Hepatocyte (in vitro differentiated cells): Measurements from ENCODE around the gene C16orf87. TPM values are rescaled to one million over a fixed set of nuclear protein-coding genes. Genes with fewer than 3 reads are reported as not detected.

ENCODE experiments used
- DNase-seq: peaks from one replicate; pipeline ENCODE4 v3.0.0-alpha.2; 2016; ENCODE audit warnings: low spot score
- H2AFZ ChIP-seq: fragments of 200-600 bp; sonication (generic); 2 replicates; pipeline ENCODE4 v1.6.0; 2016; ENCODE audit warnings: antibody characterized with exemption, mild to moderate bottlenecking
- H3K27ac ChIP-seq: fragments of 200-600 bp; sonication (generic); 2 replicates; pipeline ENCODE4 v1.5.1; 2016; ENCODE audit warnings: mild to moderate bottlenecking
- H3K27me3 ChIP-seq: fragments of 200-600 bp; sonication (generic); 2 replicates; pipeline ENCODE4 v1.6.1; 2016
- H3K36me3 ChIP-seq: fragments of 200-600 bp; sonication (generic); replicated peaks from 2 replicates; pipeline ENCODE4 v1.5.1; 2016; ENCODE audit warnings: low read depth; ENCODE audit not compliant: insufficient read depth
- H3K4me1 ChIP-seq: fragments of 200-600 bp; sonication (generic); 2 replicates; pipeline ENCODE4 v1.5.1; 2016; ENCODE audit warnings: mild to moderate bottlenecking, moderate library complexity; ENCODE audit not compliant: insufficient read depth
- H3K4me2 ChIP-seq: fragments of 200-600 bp; sonication (generic); 2 replicates; pipeline ENCODE4 v1.6.0; 2016
- H3K4me3 ChIP-seq: fragments of 200-600 bp; sonication (generic); 2 replicates; pipeline ENCODE4 v1.5.1; 2016; ENCODE audit warnings: mild to moderate bottlenecking
- H3K79me2 ChIP-seq: fragments of 200-600 bp; sonication (generic); 2 replicates; pipeline ENCODE4 v1.6.0; 2017; ENCODE audit warnings: mild to moderate bottlenecking
- H3K9me2 ChIP-seq: fragments of 200-600 bp; sonication (generic); replicated peaks from 2 replicates; pipeline ENCODE4 v1.6.0; 2017; ENCODE audit warnings: mild to moderate bottlenecking; ENCODE audit not compliant: insufficient read depth
- H3K9me3 ChIP-seq: fragments of 200-600 bp; sonication (generic); 2 replicates; pipeline ENCODE4 v1.5.1; 2016; ENCODE audit warnings: low read depth, mild to moderate bottlenecking
- H4K20me1 ChIP-seq: fragments of 200-600 bp; sonication (generic); 2 replicates; pipeline ENCODE4 v1.6.0; 2016; ENCODE audit warnings: mild to moderate bottlenecking; ENCODE audit not compliant: insufficient read depth, poor library complexity, severe bottlenecking
- EZH2 ChIP-seq: fragments of 200-600 bp; sonication (generic); IDR thresholded peaks from 2 replicates; pipeline ENCODE4 v1.6.1; 2016; ENCODE audit warnings: antibody characterized with exemption, mild to moderate bottlenecking, borderline replicate concordance
- WGBS: methylation state at CpG from one replicate; pipeline ENCODE4 v1.1.6; 2016; ENCODE audit warnings: low lambda C conversion rate; ENCODE audit errors: missing lambda C conversion rate; 5-methylcytosine and 5-hydroxymethylcytosine counted together
- polyA plus RNA-seq: library from polyadenylated mRNA; unstranded; fragments of >200 nt; fragmentation: Nextera tagmentation; extraction: Ambion mirVana; gene quantifications from 2 replicates; pipeline ENCODE4 v1.2.1, GENCODE V29; 2016
- total RNA-seq: library from RNA; depleted of rRNA; stranded (reverse); fragments of >200 nt; gene quantifications from 2 replicates; pipeline ENCODE4 v1.2.3, GENCODE V29; 2014
- TF ChIP-seq, protein P1 (sequence below): fragments of 200-600 bp; sonication (generic); IDR thresholded peaks from 2 replicates; pipeline ENCODE4 v1.5.1; 2016; ENCODE audit warnings: antibody characterized with exemption, mild to moderate bottlenecking; ENCODE audit not compliant: poor library complexity

C16orf87 gene
- total and polyA plus RNA-seq, 2 experiments from 2014 or later = 24.9 to 25.1 TPM

DNA sequence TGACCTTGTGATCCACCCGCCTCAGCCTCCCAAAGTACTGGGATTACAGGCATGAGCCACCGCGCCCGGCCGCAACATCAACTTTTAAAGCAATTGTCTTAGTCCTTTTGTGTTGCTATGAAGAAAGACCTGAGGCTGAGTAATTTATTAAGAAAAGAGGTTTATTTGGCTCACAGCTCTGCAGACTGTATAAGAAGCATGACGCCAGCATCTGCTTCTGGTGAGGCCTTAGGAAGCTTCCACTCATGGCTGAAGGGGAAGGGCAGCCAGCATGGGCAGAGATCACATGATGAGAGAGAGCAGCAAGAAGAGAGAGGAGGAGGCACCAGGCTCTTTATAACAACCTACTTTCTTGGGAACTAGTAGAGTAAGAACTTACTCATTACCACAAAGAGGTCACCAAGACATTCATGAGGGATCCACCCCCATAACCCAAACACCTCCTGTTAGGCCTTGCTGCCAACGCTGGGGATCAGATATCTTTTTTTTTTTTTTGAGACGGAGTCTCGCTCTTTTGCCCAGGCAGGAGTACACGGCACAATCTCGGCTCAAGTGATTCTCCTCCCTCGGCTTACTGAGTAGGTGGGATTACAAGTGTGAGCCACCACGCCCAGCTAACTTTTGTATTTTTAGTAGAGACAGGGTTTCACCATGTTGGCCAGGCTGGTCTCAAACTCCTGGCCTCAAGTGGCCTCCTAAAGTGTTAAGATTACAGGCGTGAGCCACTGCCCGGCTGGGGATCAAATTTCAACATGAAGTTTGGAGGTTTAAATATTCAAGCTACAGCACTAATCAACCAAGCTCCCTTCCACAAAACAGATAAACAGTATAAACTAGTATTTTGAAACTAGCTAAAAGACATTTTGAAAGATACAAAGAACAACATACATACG is 31.8 kb upstream of the C16orf87 start:
- Histone ChIP-seq H3K4me3 (no peak overlapping the region), H3K4me1 (peaks cover 7% of the 10 kb centered on the region), H3K27me3 (no peaks in the 10 kb centered on the region), H2AFZ (no peak overlapping the region), H3K79me2 (no peaks in the 10 kb centered on the region), H4K20me1 (no peaks in the 10 kb centered on the region), H3K9me3 (no peaks in the 10 kb centered on the region), H3K36me3 (no peaks in the 10 kb centered on the region), H3K4me2 (no peak overlapping the region), H3K9me2 (no peaks in the 10 kb centered on the region), H3K27ac (peak overlapping the region; percentile 68)
- WGBS = 88% methylated on average over 16 of the region's 16 CpGs
- no peak for DNase-seq
- TF ChIP-seq EZH2 = no peak
- TF ChIP-seq, protein P1, sequence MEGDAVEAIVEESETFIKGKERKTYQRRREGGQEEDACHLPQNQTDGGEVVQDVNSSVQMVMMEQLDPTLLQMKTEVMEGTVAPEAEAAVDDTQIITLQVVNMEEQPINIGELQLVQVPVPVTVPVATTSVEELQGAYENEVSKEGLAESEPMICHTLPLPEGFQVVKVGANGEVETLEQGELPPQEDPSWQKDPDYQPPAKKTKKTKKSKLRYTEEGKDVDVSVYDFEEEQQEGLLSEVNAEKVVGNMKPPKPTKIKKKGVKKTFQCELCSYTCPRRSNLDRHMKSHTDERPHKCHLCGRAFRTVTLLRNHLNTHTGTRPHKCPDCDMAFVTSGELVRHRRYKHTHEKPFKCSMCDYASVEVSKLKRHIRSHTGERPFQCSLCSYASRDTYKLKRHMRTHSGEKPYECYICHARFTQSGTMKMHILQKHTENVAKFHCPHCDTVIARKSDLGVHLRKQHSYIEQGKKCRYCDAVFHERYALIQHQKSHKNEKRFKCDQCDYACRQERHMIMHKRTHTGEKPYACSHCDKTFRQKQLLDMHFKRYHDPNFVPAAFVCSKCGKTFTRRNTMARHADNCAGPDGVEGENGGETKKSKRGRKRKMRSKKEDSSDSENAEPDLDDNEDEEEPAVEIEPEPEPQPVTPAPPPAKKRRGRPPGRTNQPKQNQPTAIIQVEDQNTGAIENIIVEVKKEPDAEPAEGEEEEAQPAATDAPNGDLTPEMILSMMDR = no peak

DNA sequence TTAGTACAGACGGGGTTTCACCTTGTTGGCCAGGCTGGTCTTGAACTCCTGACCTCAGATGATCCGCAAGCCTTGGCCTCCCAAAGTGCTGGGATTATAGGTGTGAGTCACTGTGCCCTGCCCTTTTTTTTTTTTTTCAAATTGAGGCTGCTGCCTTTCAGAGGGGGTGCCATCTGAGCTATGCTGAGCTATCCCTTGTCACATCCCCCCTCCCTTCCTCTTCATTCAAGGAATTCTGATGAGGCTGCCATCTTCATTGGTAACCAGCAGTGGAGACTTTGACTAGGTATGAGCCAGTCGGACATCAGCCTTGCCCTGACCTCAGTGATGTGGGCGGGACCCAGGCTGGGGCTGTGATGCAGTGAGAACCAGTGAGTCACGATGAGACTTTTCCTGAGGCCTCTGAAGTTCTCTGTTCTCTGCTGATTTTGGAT is 28.8 kb upstream of the C16orf87 start:
- H4K20me1 ChIP-seq = no peaks in the 10 kb centered on the region
- no peaks in the 10 kb centered on the region for H3K9me2 ChIP-seq
- no peak overlapping the region for H3K4me3 ChIP-seq
- peak overlapping the region; percentile 56 for H3K27ac ChIP-seq
- no peak for TF ChIP-seq EZH2
- peak; percentile 56 for DNase-seq
- peaks cover 7% of the 10 kb centered on the region for H3K4me1 ChIP-seq
- no peaks in the 10 kb centered on the region for H3K36me3 ChIP-seq
- H3K4me2 ChIP-seq = no peak overlapping the region
- H3K79me2 ChIP-seq = no peaks in the 10 kb centered on the region
- WGBS = 69% methylated on average over 5 of the region's 5 CpGs
- no peaks in the 10 kb centered on the region for H3K27me3 ChIP-seq
- H3K9me3 ChIP-seq = no peaks in the 10 kb centered on the region
- H2AFZ ChIP-seq = no peak overlapping the region

DNA sequence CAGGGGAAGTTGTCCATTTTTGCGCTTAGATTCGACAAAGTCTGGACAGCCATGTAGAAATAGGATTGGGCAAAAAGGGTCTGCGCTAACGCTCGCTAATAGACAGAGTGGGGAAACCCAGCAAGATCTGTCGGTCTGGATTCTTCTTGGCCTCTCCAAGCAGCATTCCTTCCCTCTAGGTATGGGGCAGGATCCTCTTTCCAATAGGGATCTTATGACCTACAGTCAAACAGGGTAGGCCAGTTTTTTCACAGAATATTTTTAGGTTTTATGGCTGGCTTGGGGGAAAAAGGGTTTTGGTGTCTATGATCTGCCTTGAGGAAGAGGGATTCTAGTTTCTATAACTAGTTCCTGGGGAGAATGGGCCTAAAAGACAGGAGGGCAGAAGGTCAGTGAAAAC is 27.2 kb upstream of the C16orf87 start:
- no peak for TF ChIP-seq EZH2
- H3K4me1 ChIP-seq = peaks cover 4% of the 10 kb centered on the region

DNA sequence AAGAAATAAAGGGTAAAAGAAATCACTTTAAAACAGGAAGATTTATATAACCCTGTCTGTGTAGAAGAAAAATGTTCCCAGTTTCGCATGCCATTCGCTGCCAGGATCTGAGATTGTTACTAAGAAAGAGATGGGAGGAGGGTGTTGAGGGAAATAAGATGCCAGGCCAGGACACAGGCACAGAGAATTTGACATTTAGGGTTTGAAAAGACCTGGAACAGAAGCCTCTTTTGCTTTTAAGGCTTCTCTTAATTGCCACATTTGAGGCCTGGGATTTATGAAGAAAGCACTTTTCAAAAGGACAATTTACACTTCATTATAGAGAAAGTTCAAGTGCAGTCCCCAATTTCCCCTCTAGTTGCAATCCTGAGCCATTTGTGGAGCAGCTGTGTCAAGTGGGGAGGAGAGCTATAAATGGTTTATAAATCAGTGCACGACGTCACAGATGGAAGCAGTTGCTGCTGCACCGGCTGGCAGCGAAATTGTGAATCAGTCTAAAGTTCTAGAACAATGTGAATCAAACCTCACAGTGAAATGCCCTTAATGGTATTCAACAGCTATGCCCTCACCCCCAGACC is 26.5 kb upstream of the C16orf87 start:
- Histone ChIP-seq H2AFZ (no peak overlapping the region), H3K4me1 (peaks cover 4% of the 10 kb centered on the region), H3K9me2 (no peaks in the 10 kb centered on the region), H3K27me3 (no peaks in the 10 kb centered on the region), H3K79me2 (no peaks in the 10 kb centered on the region), H3K9me3 (no peaks in the 10 kb centered on the region), H3K36me3 (no peaks in the 10 kb centered on the region), H3K27ac (no peak overlapping the region), H3K4me2 (no peak overlapping the region), H3K4me3 (no peak overlapping the region), H4K20me1 (no peaks in the 10 kb centered on the region)
- TF ChIP-seq, protein P1 = peak; percentile 41
- no peak for TF ChIP-seq EZH2
- peak; percentile 60 for DNase-seq
- WGBS = 53% methylated on average over 6 of the region's 6 CpGs

More for the DNA sequence above, 27.2 kb upstream of the C16orf87 start:
- Histone ChIP-seq H3K27ac (no peak overlapping the region), H3K9me2 (no peaks in the 10 kb centered on the region), H2AFZ (no peak overlapping the region), H3K9me3 (no peaks in the 10 kb centered on the region), H3K36me3 (no peaks in the 10 kb centered on the region), H3K4me2 (no peak overlapping the region), H3K27me3 (no peaks in the 10 kb centered on the region), H3K79me2 (no peaks in the 10 kb centered on the region), H4K20me1 (no peaks in the 10 kb centered on the region), H3K4me3 (no peak overlapping the region)
- 79% methylated on average over 6 of the region's 6 CpGs for WGBS
- DNase-seq = no peak
